Measurements from ENCODE around the gene MS4A14. TPM values are rescaled to one million over a fixed set of nuclear protein-coding genes. Genes with fewer than 3 reads are reported as not detected.
A peak's percentile ranks its signal among the peaks of the same experiment; 100 is the strongest.
"Not testable (repeated sequence)": the region's sequence is repeated elsewhere in the genome, so short reads cannot be mapped to it uniquely, and the experiment has no call there.

Gene MS4A14
- 0.35 TPM for total RNA-seq
- polyA plus RNA-seq (ENCODE audit: insufficient read depth in 1 of 8, insufficient read length in 8 of 8, low replicate concordance in 1 of 8) = under 1 TPM; 0.20 to 0.39 (median 0.29) TPM
- long read RNA-seq, donor 1 = 0 reads
- long read RNA-seq, donor 2 = 0 reads
- long read RNA-seq, donor 3 = 0 reads
- long read RNA-seq, donor 4, partial matches to known transcripts = 0 of 1 reads
- long read RNA-seq, donor 4, other reads (novel, unspliced or antisense) = 0 of 1 reads
- long read RNA-seq, donor 5 = 0 reads
- long read RNA-seq, donor 6 = 0 reads
- long read RNA-seq, donor 7 = 0 reads
- long read RNA-seq, donor 8 = 0 reads
- long read RNA-seq, donor 9 = 0 reads
- long read RNA-seq, donor 10 = 0 reads
- long read RNA-seq, donor 11 = 0 reads

- Histone ChIP-seq H3K4me1 (ENCODE audit: control insufficient read depth, insufficient read depth, low read length) (no peaks in the 10 kb centered on the region), H3K4me3 (ENCODE audit: low read length) (no peak within 1 kb of the TSS), H3K36me3 (ENCODE audit: control insufficient read depth, insufficient read depth, low read length) (no peaks in the 10 kb centered on the region), H3K27me3 (ENCODE audit: control insufficient read depth, insufficient read depth, low read length) (no peaks in the 10 kb centered on the region), H3K9me3 (replicated peaks; ENCODE audit: control insufficient read depth, low read depth, low read length) (no peaks in the 10 kb centered on the region), H3K27ac (ENCODE audit: low read length) (no peak within 1 kb of the TSS)
- no CpG with 5 or more reads among the region's 3 CpGs for WGBS (ENCODE audit: insufficient coverage)
- peak; percentile 13 for DNase-seq
Observed at GRCh38 chr11:60396382-60396781, at the start of gene MS4A14. Gene MS4A14 (plus strand): TSS chr11:60396459. CDS start chr11:60396579, 120 bp downstream.

GRCh38 chr11:60347084-60347797 is 49.0 kb upstream of the MS4A14 start:
- H3K4me1 ChIP-seq (ENCODE audit: control insufficient read depth, insufficient read depth, low read length) = no peaks in the 10 kb centered on the region
- H3K36me3 ChIP-seq (ENCODE audit: control insufficient read depth, insufficient read depth, low read length) = no peaks in the 10 kb centered on the region
- no peak overlapping the region for H3K27ac ChIP-seq (ENCODE audit: low read length)
- H3K9me3 ChIP-seq (replicated peaks; ENCODE audit: control insufficient read depth, low read depth, low read length) = no peaks in the 10 kb centered on the region
- H3K27me3 ChIP-seq (ENCODE audit: control insufficient read depth, insufficient read depth, low read length) = no peaks in the 10 kb centered on the region
- DNase-seq = no peak
- WGBS (ENCODE audit: insufficient coverage) = 100% methylated on average over 2 of the region's 2 CpGs
- no peak overlapping the region for H3K4me3 ChIP-seq (ENCODE audit: low read length)

GRCh38 chr11:60348116-60348515 is 48.1 kb upstream of the MS4A14 start:
- H3K36me3 ChIP-seq (ENCODE audit: control insufficient read depth, insufficient read depth, low read length) = no peaks in the 10 kb centered on the region
- H3K27ac ChIP-seq (ENCODE audit: low read length) = no peak overlapping the region
- 63% methylated on average over 1 of the region's 2 CpGs for WGBS (ENCODE audit: insufficient coverage)
- H3K4me3 ChIP-seq (ENCODE audit: low read length) = no peak overlapping the region
- H3K27me3 ChIP-seq (ENCODE audit: control insufficient read depth, insufficient read depth, low read length) = no peaks in the 10 kb centered on the region
- no peaks in the 10 kb centered on the region for H3K9me3 ChIP-seq (replicated peaks; ENCODE audit: control insufficient read depth, low read depth, low read length)
- DNase-seq = peak; percentile 20
- no peaks in the 10 kb centered on the region for H3K4me1 ChIP-seq (ENCODE audit: control insufficient read depth, insufficient read depth, low read length)

- Histone ChIP-seq H3K4me1 (ENCODE audit: control insufficient read depth, insufficient read depth, low read length) (no peaks in the 10 kb centered on the region), H3K9me3 (replicated peaks; ENCODE audit: control insufficient read depth, low read depth, low read length) (no peaks in the 10 kb centered on the region), H3K4me3 (ENCODE audit: low read length) (no peak overlapping the region), H3K36me3 (ENCODE audit: control insufficient read depth, insufficient read depth, low read length) (no peaks in the 10 kb centered on the region), H3K27me3 (ENCODE audit: control insufficient read depth, insufficient read depth, low read length) (no peaks in the 10 kb centered on the region), H3K27ac (ENCODE audit: low read length) (no peak overlapping the region)
- peak; percentile 45 for DNase-seq
- WGBS (ENCODE audit: insufficient coverage) = 79% methylated on average over 1 of the region's 1 CpG
Observed at GRCh38 chr11:60349990-60350389, 46.3 kb upstream of the MS4A14 start.

GRCh38 chr11:60357771-60358170 is 38.5 kb upstream of the MS4A14 start:
- H3K9me3 ChIP-seq (replicated peaks; ENCODE audit: control insufficient read depth, low read depth, low read length) = peaks cover 6% of the 10 kb centered on the region
- no peaks in the 10 kb centered on the region for H3K36me3 ChIP-seq (ENCODE audit: control insufficient read depth, insufficient read depth, low read length)
- H3K4me3 ChIP-seq (ENCODE audit: low read length) = no peak overlapping the region
- no peak overlapping the region for H3K27ac ChIP-seq (ENCODE audit: low read length)
- WGBS (ENCODE audit: insufficient coverage) = no CpG with 5 or more reads among the region's 2 CpGs
- no peaks in the 10 kb centered on the region for H3K27me3 ChIP-seq (ENCODE audit: control insufficient read depth, insufficient read depth, low read length)
- no peaks in the 10 kb centered on the region for H3K4me1 ChIP-seq (ENCODE audit: control insufficient read depth, insufficient read depth, low read length)
- DNase-seq = peak; percentile 12

GRCh38 chr11:60360621-60361020 is 35.6 kb upstream of the MS4A14 start:
- no peak for DNase-seq
- H3K4me1 ChIP-seq (ENCODE audit: control insufficient read depth, insufficient read depth, low read length) = no peaks in the 10 kb centered on the region
- peaks cover 6% of the 10 kb centered on the region for H3K9me3 ChIP-seq (replicated peaks; ENCODE audit: control insufficient read depth, low read depth, low read length)
- H3K36me3 ChIP-seq (ENCODE audit: control insufficient read depth, insufficient read depth, low read length) = no peaks in the 10 kb centered on the region
- H3K4me3 ChIP-seq (ENCODE audit: low read length) = no peak overlapping the region
- no peak overlapping the region for H3K27ac ChIP-seq (ENCODE audit: low read length)
- 82% methylated on average over 3 of the region's 4 CpGs for WGBS (ENCODE audit: insufficient coverage)
- no peaks in the 10 kb centered on the region for H3K27me3 ChIP-seq (ENCODE audit: control insufficient read depth, insufficient read depth, low read length)

GRCh38 chr11:60362241-60362640 is 34.0 kb upstream of the MS4A14 start:
- H3K36me3 ChIP-seq (ENCODE audit: control insufficient read depth, insufficient read depth, low read length) = no peaks in the 10 kb centered on the region
- no peaks in the 10 kb centered on the region for H3K27me3 ChIP-seq (ENCODE audit: control insufficient read depth, insufficient read depth, low read length)
- no peak overlapping the region for H3K27ac ChIP-seq (ENCODE audit: low read length)
- H3K9me3 ChIP-seq (replicated peaks; ENCODE audit: control insufficient read depth, low read depth, low read length) = peaks cover 6% of the 10 kb centered on the region
- no peak overlapping the region for H3K4me3 ChIP-seq (ENCODE audit: low read length)
- no peaks in the 10 kb centered on the region for H3K4me1 ChIP-seq (ENCODE audit: control insufficient read depth, insufficient read depth, low read length)
- no CpG with 5 or more reads among the region's 1 CpG for WGBS (ENCODE audit: insufficient coverage)
- no peak for DNase-seq

GRCh38 chr11:60363542-60364470 is 32.5 kb upstream of the MS4A14 start:
- H3K9me3 ChIP-seq (replicated peaks; ENCODE audit: control insufficient read depth, low read depth, low read length) = peaks cover 6% of the 10 kb centered on the region
- H3K27ac ChIP-seq (ENCODE audit: low read length) = no peak overlapping the region
- H3K36me3 ChIP-seq (ENCODE audit: control insufficient read depth, insufficient read depth, low read length) = no peaks in the 10 kb centered on the region
- no CpG with 5 or more reads among the region's 7 CpGs for WGBS (ENCODE audit: insufficient coverage)
- no peaks in the 10 kb centered on the region for H3K4me1 ChIP-seq (ENCODE audit: control insufficient read depth, insufficient read depth, low read length)
- no peak overlapping the region for H3K4me3 ChIP-seq (ENCODE audit: low read length)
- H3K27me3 ChIP-seq (ENCODE audit: control insufficient read depth, insufficient read depth, low read length) = no peaks in the 10 kb centered on the region
- peak; percentile 84 for DNase-seq

GRCh38 chr11:60366262-60366904 is 29.9 kb upstream of the MS4A14 start:
- H3K4me3 ChIP-seq (ENCODE audit: low read length); H3K36me3 ChIP-seq (ENCODE audit: control insufficient read depth, insufficient read depth, low read length); H3K9me3 ChIP-seq (replicated peaks; ENCODE audit: control insufficient read depth, low read depth, low read length); H3K27ac ChIP-seq (ENCODE audit: low read length); H3K4me1 ChIP-seq (ENCODE audit: control insufficient read depth, insufficient read depth, low read length); DNase-seq; H3K27me3 ChIP-seq (ENCODE audit: control insufficient read depth, insufficient read depth, low read length): not testable (repeated sequence)
- 94% methylated on average over 7 of the region's 15 CpGs for WGBS (ENCODE audit: insufficient coverage)

Data from muscle of leg (tissue), 16 donors.